Measurements from ENCODE around the gene KNSTRN. TPM values are rescaled to one million over a fixed set of nuclear protein-coding genes. Genes with fewer than 3 reads are reported as not detected.
A peak's percentile ranks its signal among the peaks of the same experiment; 100 is the strongest.

KNSTRN gene
- total RNA-seq, 1 experiment from 2014 or later = 115 TPM

DNA sequence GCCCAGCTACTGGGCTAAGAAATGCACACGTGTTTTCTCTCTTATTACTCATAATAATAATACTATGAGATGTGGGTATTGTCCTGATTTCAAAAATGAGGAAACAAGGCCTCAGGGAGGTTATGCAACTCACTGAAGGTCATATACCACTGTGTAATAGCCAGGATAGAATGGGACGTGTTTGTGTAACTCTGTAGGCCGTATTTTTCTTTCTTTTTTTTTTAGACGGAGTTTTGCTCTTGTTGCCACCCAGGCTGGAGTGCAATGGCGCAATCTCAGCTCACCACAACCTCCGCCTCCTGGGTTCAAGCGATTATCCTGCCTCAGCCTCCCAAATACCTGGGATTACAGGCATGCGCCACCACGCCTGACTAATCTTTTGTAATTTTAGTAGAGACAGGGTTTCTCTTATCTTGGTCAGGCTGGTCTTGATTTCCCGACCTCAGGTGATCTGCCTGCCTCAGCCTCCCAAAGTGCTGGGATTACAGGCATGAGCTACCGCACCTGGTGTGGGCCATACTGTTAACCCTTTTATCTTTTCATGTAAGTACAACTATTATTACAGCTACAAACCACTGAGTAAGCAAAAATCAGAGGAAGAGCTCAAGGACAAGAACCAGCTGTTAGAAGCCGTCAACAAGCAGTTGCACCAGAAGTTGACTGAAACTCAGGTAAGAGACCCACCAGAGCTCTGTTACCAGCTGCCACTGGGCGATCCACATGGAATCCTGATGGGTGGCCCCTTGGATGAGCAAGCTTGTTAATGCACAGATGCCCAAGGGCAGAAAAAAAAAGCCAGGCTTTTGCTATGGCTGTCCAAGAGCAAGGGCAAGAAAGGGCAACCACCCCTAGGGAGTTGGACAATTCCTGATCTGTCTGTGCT lies 6.7 kb downstream of the KNSTRN start:
- no peak overlapping the region for H3K9ac ChIP-seq (ENCODE audit: low read length)
- no peaks in the 10 kb centered on the region for H3F3A ChIP-seq (ENCODE audit: low read length, unreplicated experiment)
- H3K27me3 ChIP-seq (ENCODE audit: low read length) = no peaks in the 10 kb centered on the region
- H3K4me1 ChIP-seq (ENCODE audit: insufficient read depth, low read length) = peaks cover 9% of the 10 kb centered on the region
- intact Hi-C loops (cut with micrococcal nuclease) = no loop called here
- CTCF ChIA-PET = no interaction called here
- H3K79me2 ChIP-seq (ENCODE audit: low read length) = peaks cover 25% of the 10 kb centered on the region
- H2AFZ ChIP-seq (ENCODE audit: low read length) = no peak overlapping the region
- no TSS peak for BruUV-seq (replicated peaks)
- H3K4me3 ChIP-seq (ENCODE audit: low read length) = no peak overlapping the region
- H4K20me1 ChIP-seq (ENCODE audit: low read length) = no peaks in the 10 kb centered on the region
- TF ChIP-seq, protein P1, sequence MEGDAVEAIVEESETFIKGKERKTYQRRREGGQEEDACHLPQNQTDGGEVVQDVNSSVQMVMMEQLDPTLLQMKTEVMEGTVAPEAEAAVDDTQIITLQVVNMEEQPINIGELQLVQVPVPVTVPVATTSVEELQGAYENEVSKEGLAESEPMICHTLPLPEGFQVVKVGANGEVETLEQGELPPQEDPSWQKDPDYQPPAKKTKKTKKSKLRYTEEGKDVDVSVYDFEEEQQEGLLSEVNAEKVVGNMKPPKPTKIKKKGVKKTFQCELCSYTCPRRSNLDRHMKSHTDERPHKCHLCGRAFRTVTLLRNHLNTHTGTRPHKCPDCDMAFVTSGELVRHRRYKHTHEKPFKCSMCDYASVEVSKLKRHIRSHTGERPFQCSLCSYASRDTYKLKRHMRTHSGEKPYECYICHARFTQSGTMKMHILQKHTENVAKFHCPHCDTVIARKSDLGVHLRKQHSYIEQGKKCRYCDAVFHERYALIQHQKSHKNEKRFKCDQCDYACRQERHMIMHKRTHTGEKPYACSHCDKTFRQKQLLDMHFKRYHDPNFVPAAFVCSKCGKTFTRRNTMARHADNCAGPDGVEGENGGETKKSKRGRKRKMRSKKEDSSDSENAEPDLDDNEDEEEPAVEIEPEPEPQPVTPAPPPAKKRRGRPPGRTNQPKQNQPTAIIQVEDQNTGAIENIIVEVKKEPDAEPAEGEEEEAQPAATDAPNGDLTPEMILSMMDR (conservative IDR thresholded peaks at IDR 0.05; ENCODE audit: low read depth, low read length) = no peak
- TF ChIP-seq EZH2phosphoT487 (IDR thresholded peaks at IDR 0.05; ENCODE audit: borderline replicate concordance, low read length) (no peak), EZH2 (IDR thresholded peaks at IDR 0.05; ENCODE audit: low read length, unreplicated experiment) (no peak)
- POLR2A ChIA-PET (ENCODE audit: unreplicated experiment) = no interaction called here
- no peak for ATAC-seq
- peaks cover 80% of the 10 kb centered on the region for H3K36me3 ChIP-seq (ENCODE audit: low read depth, low read length)
- H3K9me2 ChIP-seq (replicated peaks; ENCODE audit: low read length) = no peaks in the 10 kb centered on the region
- no peak overlapping the region for H3K27ac ChIP-seq (ENCODE audit: low read length)
- DNase-seq = no peak
- H3K9me3 ChIP-seq (ENCODE audit: low read length) = no peaks in the 10 kb centered on the region
- H3K4me2 ChIP-seq (ENCODE audit: low read length) = no peak overlapping the region

DNA sequence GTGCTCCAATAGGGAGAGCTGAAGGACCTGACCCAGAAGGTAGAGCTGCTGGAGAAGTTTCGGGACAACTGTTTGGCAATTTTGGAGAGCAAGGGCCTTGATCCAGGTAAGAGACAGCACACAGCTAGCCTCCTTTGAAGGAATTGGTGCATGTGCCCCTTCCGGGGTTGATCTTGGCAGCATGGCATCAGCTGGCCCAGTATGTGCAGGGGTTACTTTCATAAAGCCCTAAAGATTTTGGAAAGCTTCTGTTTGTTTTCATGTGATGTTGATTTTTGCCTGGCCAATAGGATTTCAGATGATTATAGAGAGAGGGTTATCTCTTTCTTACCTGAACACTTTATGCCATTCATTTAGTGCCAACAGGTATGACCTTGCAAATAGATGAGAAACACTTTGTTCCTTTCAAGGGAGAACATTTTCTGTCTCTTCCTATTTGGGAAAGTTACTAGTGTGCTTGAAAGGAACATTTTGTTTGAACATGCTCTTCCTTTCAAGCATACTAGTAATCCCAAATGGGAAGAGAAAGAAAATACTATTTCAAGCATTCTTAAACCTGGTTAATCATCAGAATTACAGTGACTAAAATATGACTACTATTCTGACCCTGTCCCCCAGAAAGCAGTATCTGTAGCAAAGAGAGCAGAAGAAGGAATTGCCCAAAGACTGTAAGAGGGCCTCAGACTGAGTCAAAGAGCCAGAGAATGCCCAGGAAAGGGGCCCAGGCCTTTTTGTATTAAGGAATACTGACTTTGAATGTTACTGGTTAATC lies 7.5 kb downstream of the KNSTRN start:
- Histone ChIP-seq H3K4me3 (ENCODE audit: low read length) (no peak overlapping the region), H3K27me3 (ENCODE audit: low read length) (no peaks in the 10 kb centered on the region), H3K36me3 (ENCODE audit: low read depth, low read length) (peaks cover 75% of the 10 kb centered on the region), H3K9me3 (ENCODE audit: low read length) (no peaks in the 10 kb centered on the region), H4K20me1 (ENCODE audit: low read length) (no peaks in the 10 kb centered on the region), H3K9me2 (replicated peaks; ENCODE audit: low read length) (no peaks in the 10 kb centered on the region), H3K27ac (ENCODE audit: low read length) (no peak overlapping the region), H2AFZ (ENCODE audit: low read length) (no peak overlapping the region), H3K79me2 (ENCODE audit: low read length) (peaks cover 17% of the 10 kb centered on the region), H3K4me2 (ENCODE audit: low read length) (no peak overlapping the region), H3F3A (ENCODE audit: low read length, unreplicated experiment) (no peaks in the 10 kb centered on the region), H3K9ac (ENCODE audit: low read length) (no peak overlapping the region), H3K4me1 (ENCODE audit: insufficient read depth, low read length) (peaks cover under 1% of the 10 kb centered on the region; the same call in 1 of the 2 replicates)
- no peak for ATAC-seq
- BruUV-seq (replicated peaks) = no TSS peak
- CTCF ChIA-PET = no interaction called here
- DNase-seq = no peak
- TF ChIP-seq EZH2phosphoT487 (IDR thresholded peaks at IDR 0.05; ENCODE audit: borderline replicate concordance, low read length) = no peak
- no peak for TF ChIP-seq EZH2 (IDR thresholded peaks at IDR 0.05; ENCODE audit: low read length, unreplicated experiment)
- intact Hi-C loops (cut with micrococcal nuclease) = no loop called here
- POLR2A ChIA-PET (ENCODE audit: unreplicated experiment) = no interaction called here

DNA sequence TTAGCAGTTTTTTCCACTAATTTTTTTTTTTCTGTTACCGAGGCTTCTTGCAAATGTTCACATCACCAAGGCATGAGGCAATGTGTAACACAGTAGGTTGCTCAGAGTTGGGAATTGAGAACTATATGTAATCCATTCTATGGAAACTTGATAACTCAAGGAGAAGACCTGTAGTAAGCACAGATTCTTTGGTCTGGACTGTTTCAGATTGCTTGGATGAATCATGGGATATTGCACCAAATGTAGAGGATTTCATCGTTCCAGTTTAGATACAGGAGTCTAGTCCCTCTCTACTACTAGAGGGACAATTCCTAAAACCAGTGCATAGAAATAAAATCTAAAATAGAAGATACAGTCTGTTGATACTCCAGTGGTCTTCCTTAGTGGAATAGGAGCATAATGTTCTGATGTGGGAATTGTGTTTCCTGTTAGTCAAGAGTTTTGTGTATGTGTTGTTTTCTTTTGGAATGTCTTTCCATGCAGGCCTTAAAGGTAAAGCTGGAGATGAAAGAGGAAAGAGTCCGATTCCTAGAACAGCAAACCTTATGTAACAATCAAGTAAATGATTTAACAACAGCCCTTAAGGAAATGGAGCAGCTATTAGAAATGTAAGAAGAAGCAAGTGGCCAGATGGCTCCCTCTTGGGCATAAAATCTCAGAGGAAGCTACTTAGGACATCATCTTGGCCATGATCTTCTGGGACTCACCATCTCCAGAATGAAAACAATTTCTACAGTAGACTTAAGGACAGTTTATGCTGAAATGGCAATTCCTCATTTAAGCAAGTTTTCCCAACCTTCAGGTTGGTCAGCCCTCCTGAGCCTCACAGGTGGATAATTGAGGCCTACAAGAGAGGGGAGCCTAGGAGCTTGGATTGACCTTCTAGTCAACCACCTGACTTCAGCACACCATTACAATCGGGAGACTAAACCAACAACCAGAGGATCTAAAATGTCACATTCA lies 10.7 kb downstream of the KNSTRN start:
- H3K79me2 ChIP-seq (ENCODE audit: low read length) = no peaks in the 10 kb centered on the region
- DNase-seq (no peak), ATAC-seq (no peak)
- TSS peak; percentile 43 for BruUV-seq (replicated peaks)
- no peaks in the 10 kb centered on the region for H4K20me1 ChIP-seq (ENCODE audit: low read length)
- TF ChIP-seq EZH2 (IDR thresholded peaks at IDR 0.05; ENCODE audit: low read length, unreplicated experiment) = no peak
- TF ChIP-seq, protein P1 (conservative IDR thresholded peaks at IDR 0.05; ENCODE audit: low read depth, low read length) = no peak
- no peak for TF ChIP-seq EZH2phosphoT487 (IDR thresholded peaks at IDR 0.05; ENCODE audit: borderline replicate concordance, low read length)
- no peak overlapping the region for H3K9ac ChIP-seq (ENCODE audit: low read length)
- H3F3A ChIP-seq (ENCODE audit: low read length, unreplicated experiment) = no peaks in the 10 kb centered on the region
- H3K36me3 ChIP-seq (ENCODE audit: low read depth, low read length) = peaks cover 47% of the 10 kb centered on the region
- H3K27ac ChIP-seq (ENCODE audit: low read length) = no peak overlapping the region
- H3K4me2 ChIP-seq (ENCODE audit: low read length) = no peak overlapping the region
- intact Hi-C loops (cut with micrococcal nuclease) = no loop called here
- CTCF ChIA-PET = no interaction called here
- no peak overlapping the region for H3K4me3 ChIP-seq (ENCODE audit: low read length)
- no peak overlapping the region for H2AFZ ChIP-seq (ENCODE audit: low read length)
- no peaks in the 10 kb centered on the region for H3K9me2 ChIP-seq (replicated peaks; ENCODE audit: low read length)
- no peaks in the 10 kb centered on the region for H3K9me3 ChIP-seq (ENCODE audit: low read length)
- H3K4me1 ChIP-seq (ENCODE audit: insufficient read depth, low read length) = no peaks in the 10 kb centered on the region
- POLR2A ChIA-PET (ENCODE audit: unreplicated experiment) = no interaction called here
- H3K27me3 ChIP-seq (ENCODE audit: low read length) = no peaks in the 10 kb centered on the region

Measured in PC-3 (cell line).